Activated T-helper 1 cell treated with anti-CD3 and anti-CD28 coated beads, Interleukin-12 subunit alpha, Interleukin-12 subunit beta, Interleukin-2, Interleukin-4 antibody, amounts not matched to agents 30 ng/mL and 10 ng/mL and 1 ng/mL, durations not matched to agents 14 hours and 24 hours and 36 hours (primary cell): ENCODE data around the gene HS6ST1. TPM values are rescaled to one million over a fixed set of nuclear protein-coding genes. Genes with fewer than 3 reads are reported as not detected.

ENCODE experiments used
- DNase-seq: peaks from one replicate; pipeline ENCODE4 v3.0.0; 2021; ENCODE audit warnings: low spot score
- H3K27ac Mint-ChIP-seq: one replicate; pipeline ENCODE4 v1.8.0; 2021; ENCODE audit warnings: mild to moderate bottlenecking, mixed read lengths
- H3K27me3 Mint-ChIP-seq: one replicate; pipeline ENCODE4 v1.8.0; 2022; ENCODE audit warnings: mild to moderate bottlenecking, moderate library complexity, mixed read lengths; ENCODE audit not compliant: insufficient read depth
- H3K36me3 Mint-ChIP-seq: one replicate; pipeline ENCODE4 v1.8.0; 2021; ENCODE audit warnings: low read depth, mixed read lengths
- H3K4me1 Mint-ChIP-seq: one replicate; pipeline ENCODE4 v1.8.0; 2021; ENCODE audit warnings: low read depth, mixed read lengths
- H3K4me3 Mint-ChIP-seq: one replicate; pipeline ENCODE4 v1.8.0; 2021; ENCODE audit warnings: mild to moderate bottlenecking, moderate library complexity, mixed read lengths
- H3K9me3 Mint-ChIP-seq: one replicate; pipeline ENCODE4 v1.8.0; 2021; ENCODE audit warnings: mixed read lengths
- intact Hi-C: fragments of 100-400 bp; cut with micrococcal nuclease; formaldehyde crosslinking; loops from one replicate; pipeline ENCODE4 v1.15.1; 2024
- total RNA-seq: library from RNA; stranded (reverse); gene quantifications from 2 replicates; pipeline ENCODE4 v1.2.3, GENCODE V29; 2022

HS6ST1 gene
- total RNA-seq, 1 donor from 2014 or later, result 22.3 TPM

DNA sequence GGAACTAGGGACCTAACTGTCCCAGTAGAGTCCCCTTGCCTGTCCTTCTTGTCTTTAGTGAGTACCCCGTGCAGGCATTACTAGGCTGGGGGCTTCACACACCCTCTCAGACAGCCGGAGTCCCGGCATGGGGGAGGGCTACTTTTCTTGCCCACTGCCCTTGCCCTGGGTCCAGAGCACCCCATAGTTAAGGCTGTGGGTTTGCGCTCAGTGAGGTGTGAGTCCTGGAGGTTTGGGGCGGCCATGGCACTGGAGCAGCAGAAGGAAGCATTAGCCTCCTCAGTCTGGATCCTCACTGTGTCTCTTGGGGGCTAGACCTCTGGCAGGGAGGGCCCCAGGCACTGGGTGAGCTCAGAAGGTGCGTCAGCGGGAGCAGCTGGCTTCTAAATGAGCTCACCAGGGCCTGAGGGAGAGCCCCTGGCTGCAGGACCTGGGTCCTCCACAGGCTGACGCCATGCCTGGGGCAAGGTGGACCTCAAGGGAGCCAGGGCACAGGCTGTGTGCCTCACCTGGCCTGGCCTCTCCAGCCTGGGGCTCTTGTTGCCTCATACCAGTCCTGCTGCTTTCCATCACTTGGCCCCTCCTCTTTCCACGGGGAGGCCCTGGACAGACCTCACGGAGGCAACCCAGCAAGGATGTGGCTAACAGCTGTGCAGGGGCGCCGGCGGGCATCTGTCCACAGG lies 27.4 kb downstream of the HS6ST1 start:
- Mint-ChIP-seq H3K4me1 (no peaks in the 10 kb centered on the region), H3K36me3 (peaks cover 1% of the 10 kb centered on the region)
- intact Hi-C loops, result no loop called here

DNA sequence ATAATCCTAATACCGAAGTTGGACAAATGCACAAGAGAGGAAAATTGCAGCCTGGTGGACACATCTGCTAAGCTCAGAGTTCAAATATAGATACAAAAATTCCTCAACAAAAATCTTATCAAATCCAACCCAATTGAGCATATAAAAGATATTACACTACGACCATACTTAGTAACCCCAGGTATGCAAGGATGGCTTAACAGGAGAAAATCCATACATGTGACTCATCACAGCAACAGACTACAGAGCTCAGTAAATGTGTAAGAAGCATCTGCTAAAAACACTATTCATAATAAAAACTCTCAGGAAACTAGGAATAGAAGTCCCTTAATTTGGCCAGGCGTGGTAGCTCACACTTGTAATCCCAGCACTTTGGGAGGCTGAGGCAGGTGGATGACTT lies 28.3 kb downstream of the HS6ST1 start:
- DNase-seq, result no peak
- intact Hi-C loops, result no loop called here
- no peaks in the 10 kb centered on the region for H3K27me3 Mint-ChIP-seq
- H3K9me3 Mint-ChIP-seq, result no peaks in the 10 kb centered on the region
- H3K4me1 Mint-ChIP-seq, result no peaks in the 10 kb centered on the region
- H3K36me3 Mint-ChIP-seq, result peaks cover 1% of the 10 kb centered on the region
- H3K4me3 Mint-ChIP-seq, result no peak overlapping the region
- no peak overlapping the region for H3K27ac Mint-ChIP-seq

More for the DNA sequence above, 27.4 kb downstream of the HS6ST1 start:
- Mint-ChIP-seq H3K9me3 (no peaks in the 10 kb centered on the region), H3K27me3 (peaks cover under 1% of the 10 kb centered on the region), H3K27ac (no peak overlapping the region), H3K4me3 (no peak overlapping the region)
- DNase-seq, result no peak

DNA sequence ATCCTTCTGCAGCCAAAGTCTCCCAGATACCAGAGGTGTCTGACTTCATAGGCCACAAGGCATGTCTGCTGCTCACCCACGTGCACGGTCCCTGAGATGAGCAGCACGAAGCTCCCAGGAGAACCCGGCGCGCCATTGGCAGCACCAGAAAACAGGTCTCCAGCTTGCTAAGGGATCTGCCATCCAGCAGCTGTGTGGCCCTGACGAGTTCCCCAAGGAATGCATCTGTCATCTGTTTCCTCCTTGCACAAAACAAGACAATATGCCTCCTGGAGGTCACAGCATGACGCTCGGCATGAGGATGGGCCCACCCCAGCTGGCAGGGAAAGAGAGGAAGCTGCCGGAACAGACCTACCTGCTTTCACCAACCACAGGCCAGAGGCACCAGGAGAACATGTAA lies 29.2 kb downstream of the HS6ST1 start:
- intact Hi-C loops, result no loop called here
- Mint-ChIP-seq H3K4me1 (no peaks in the 10 kb centered on the region), H3K36me3 (peaks cover 1% of the 10 kb centered on the region), H3K27me3 (no peaks in the 10 kb centered on the region), H3K9me3 (no peaks in the 10 kb centered on the region), H3K4me3 (no peak overlapping the region), H3K27ac (no peak overlapping the region)
- no peak for DNase-seq

DNA sequence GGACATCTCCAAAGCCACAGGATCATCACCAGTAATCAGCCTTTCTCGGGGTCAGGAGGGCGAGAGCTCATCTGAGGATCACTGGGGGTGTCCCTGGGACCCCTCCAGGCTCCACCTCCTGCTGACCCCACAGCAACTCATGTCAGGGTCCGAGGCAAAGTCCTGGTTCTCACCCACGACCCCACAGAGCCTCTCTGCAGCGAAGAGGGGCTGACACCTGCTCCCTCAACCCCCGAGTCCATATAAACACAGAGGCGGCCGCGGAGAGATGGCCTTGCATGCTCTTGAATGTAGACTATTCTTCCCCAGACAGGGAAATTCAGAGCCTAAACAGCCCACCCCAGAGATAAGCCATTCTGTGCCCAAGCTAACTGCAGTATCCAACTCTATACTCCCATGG lies 29.9 kb downstream of the HS6ST1 start:
- Mint-ChIP-seq H3K27me3 (no peaks in the 10 kb centered on the region), H3K4me1 (no peaks in the 10 kb centered on the region), H3K9me3 (no peaks in the 10 kb centered on the region), H3K4me3 (no peak overlapping the region), H3K36me3 (peaks cover 1% of the 10 kb centered on the region), H3K27ac (no peak overlapping the region)
- intact Hi-C loops, result no loop called here
- no peak for DNase-seq

DNA sequence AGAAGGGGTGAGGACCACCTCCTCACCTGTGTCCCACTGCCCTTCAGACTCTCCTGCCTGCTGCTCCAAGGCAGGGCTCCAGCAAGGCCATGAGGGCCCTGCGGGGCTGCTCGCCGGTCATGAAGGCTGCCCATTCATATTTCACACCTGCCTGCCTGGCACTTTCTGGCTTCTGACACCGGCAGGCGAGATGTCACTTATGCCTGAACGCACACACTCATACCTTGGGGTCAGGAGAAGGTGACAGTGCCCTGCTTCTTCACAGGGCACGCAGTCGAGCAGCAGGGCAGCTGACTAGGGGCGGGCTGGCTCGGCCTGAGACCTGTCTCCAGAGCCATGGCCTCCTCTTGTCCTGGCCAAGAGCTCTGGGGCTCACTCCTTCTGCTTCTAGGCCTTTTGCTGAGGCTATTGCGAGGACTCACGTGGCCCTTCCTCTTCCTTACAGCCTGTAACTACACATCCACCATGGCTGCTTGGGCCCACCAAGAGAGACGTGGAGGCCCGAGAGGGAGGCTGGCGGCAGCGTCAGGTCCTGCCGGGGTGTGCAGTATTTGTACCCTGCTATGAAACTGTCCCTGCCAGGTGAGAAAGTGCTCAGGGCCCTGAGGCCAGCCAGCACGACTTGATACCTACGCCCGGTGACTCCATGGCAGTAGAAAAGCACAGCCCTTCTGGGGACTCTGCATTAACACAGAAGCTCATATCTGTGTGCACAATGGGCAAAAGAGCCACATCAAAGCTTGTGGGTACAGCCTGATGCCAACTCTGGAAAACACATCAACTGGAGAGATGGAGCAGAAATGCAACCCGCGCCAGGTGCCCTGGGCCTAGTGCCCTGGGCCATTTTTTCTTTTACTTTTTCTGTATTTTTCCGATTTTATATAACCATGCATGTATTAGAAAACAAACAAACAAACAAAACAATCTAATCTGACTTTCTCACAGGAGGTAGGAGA lies 30.6 kb downstream of the HS6ST1 start:
- Mint-ChIP-seq H3K27ac (no peak overlapping the region), H3K4me1 (no peaks in the 10 kb centered on the region), H3K36me3 (peaks cover 1% of the 10 kb centered on the region), H3K27me3 (no peaks in the 10 kb centered on the region), H3K4me3 (no peak overlapping the region), H3K9me3 (no peaks in the 10 kb centered on the region)
- no peak for DNase-seq
- intact Hi-C loops, result no loop called here

DNA sequence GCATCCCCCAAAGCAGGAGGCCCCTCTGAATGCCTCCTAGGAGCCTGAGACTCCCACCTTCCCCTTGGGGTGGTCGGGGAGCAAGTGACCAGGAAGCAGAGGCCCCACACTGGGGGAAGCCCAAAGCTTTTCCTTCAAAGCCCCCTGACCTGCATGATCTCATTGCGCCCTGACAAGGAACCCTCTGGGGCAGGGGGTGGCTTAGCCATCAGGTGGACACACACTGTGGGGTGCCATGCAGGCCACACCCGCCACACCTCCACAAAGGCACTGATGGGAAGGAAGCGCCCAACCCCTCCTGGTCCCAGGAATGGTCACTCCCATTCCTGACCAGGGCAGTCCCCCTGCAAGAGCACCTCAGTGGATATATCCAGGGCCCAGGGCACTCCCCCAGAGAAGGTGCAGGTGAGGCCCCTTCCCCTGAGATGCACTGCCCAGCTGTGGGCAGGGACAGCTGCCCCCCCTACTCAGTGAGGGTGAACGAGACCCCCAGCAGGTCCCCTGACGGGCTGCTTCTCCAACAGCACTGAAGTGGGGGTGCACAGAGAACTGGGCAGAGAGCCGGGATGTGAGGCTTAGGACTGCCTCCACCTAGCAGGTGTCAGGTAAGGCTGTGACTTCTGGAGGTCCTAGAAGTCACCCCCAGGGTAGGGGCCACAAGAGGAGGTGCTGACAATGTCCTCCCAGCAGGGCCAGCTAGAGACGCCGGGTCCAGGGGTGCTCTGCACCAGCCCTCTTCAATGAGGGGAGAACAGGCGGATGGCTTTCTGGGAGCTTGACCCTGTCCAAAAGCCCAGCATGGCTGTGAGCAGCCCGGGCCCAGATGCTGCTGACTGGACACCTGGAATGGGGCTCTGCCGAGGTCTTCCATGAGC lies 31.5 kb downstream of the HS6ST1 start:
- peaks cover 1% of the 10 kb centered on the region for H3K36me3 Mint-ChIP-seq
- no peaks in the 10 kb centered on the region for H3K27me3 Mint-ChIP-seq
- no peaks in the 10 kb centered on the region for H3K4me1 Mint-ChIP-seq
- intact Hi-C loops, result no loop called here
- DNase-seq, result no peak
- H3K27ac Mint-ChIP-seq, result no peak overlapping the region
- H3K9me3 Mint-ChIP-seq, result no peaks in the 10 kb centered on the region
- no peak overlapping the region for H3K4me3 Mint-ChIP-seq

DNA sequence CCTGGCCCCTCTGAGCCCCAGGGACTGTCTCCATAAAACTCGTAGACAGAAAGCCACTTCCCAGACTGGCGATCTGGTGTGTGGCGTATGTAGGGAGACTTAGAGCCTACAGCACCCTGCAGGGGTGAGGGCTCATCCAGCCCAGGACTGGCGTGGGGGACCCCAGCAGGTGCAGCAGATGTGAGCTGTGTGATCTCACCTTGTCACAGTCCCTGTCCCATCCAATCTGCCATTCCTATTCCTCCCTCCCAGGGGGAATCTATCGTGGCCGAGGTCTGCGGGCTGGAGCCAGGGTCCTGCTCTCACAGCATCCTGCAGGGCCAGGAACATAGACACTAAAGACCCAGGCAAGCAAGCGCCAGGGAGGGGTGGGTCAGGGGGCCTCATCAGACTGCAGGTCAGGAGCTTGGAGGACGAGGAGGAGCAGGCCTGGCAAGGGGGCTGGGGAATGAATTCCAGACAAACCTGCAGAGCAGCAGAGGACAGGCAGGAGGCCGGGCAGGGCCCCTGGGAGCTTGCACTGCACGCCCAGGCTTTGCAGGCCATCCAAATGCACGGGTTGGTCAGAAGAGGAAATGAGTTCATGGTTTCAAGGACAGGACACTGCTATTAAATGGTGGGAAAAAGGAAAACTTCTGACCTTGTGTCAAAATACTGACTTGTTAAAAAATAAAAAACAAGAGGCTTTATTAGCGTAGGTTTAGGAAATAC lies 32.5 kb downstream of the HS6ST1 start:
- H3K9me3 Mint-ChIP-seq, result no peaks in the 10 kb centered on the region
- H3K4me1 Mint-ChIP-seq, result peaks cover 2% of the 10 kb centered on the region
- no peak for DNase-seq
- no peak overlapping the region for H3K4me3 Mint-ChIP-seq
- intact Hi-C loops, result no loop called here
- peaks cover 1% of the 10 kb centered on the region for H3K36me3 Mint-ChIP-seq
- H3K27ac Mint-ChIP-seq, result no peak overlapping the region
- H3K27me3 Mint-ChIP-seq, result no peaks in the 10 kb centered on the region

DNA sequence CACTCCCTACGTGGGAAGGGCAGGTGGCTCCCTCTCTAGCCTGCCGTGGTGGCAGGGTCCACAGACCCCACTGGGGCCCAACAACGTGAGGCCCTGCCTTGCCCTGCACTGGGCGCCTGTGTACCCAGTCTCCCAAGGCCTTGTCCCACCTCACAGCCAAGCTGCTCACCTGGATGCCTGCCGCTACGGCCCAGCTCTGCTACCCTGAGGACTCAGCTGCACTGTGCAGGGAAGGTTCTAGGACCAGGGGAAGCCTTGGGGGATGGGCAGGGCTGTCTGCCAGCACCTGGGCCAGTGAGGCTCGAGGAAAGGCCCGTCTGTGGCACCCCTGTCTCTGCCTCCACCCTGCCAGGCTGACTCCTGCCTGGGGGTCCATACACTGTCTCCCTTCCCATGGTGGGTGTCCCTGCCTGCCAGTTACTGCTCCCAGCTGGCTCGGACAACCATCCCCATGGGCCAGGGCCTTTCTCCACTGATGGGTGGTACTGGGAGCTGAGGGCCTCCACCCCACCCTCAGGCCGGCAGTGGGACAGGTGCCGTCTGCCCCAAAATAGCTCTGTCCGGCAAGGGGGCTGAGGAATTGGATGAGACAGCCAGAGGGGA lies 33.2 kb downstream of the HS6ST1 start:
- H3K27me3 Mint-ChIP-seq, result no peaks in the 10 kb centered on the region
- H3K4me1 Mint-ChIP-seq, result peaks cover 7% of the 10 kb centered on the region
- intact Hi-C loops, result no loop called here
- no peak for DNase-seq
- H3K9me3 Mint-ChIP-seq, result no peaks in the 10 kb centered on the region
- H3K27ac Mint-ChIP-seq, result no peak overlapping the region
- H3K4me3 Mint-ChIP-seq, result no peak overlapping the region
- H3K36me3 Mint-ChIP-seq, result peaks cover 1% of the 10 kb centered on the region

DNA sequence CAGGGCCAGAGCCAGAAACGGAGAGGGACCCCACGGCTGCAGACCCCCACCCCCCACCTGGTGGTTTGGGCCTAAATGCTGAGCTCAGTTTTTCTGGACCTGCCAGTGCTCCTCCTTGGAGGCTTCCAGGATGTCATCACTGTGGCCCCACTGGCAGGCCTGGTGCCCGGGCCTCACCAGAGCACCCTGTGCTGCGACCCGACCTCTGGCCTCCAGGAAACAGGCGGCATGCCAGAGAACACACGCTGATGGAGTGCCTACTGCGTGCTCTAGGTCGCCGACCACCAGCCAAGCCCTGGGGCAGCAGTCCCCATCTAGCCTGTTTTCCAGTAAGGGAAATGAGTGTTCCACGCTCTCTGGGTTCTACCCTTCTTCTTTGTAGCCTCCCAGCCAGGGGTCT lies 33.8 kb downstream of the HS6ST1 start:
- no peak overlapping the region for H3K4me3 Mint-ChIP-seq
- H3K9me3 Mint-ChIP-seq, result no peaks in the 10 kb centered on the region
- intact Hi-C loops, result no loop called here
- H3K27ac Mint-ChIP-seq, result no peak overlapping the region
- H3K27me3 Mint-ChIP-seq, result no peaks in the 10 kb centered on the region
- H3K4me1 Mint-ChIP-seq, result peaks cover 7% of the 10 kb centered on the region
- peaks cover 1% of the 10 kb centered on the region for H3K36me3 Mint-ChIP-seq
- no peak for DNase-seq

DNA sequence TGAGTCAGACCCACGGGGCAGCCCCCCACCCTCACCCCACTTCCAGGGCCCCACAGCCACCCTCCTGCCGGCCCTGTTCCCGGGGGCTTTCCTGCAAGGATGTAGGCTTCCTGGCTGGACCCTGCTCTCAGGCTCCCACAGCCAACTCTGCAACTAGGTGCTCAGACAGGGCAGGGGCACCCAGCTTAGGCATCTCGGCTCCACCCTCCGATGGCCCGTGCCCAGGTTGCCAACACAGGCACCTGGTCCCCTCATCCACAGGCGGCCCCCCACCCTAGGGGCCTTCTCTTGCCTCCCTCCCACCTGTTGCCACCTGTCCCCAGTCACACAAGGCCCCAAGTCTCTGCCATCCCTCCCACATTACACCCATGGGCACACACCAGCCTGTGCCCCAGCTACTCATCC lies 34.6 kb downstream of the HS6ST1 start:
- Mint-ChIP-seq H3K27me3 (no peaks in the 10 kb centered on the region), H3K36me3 (no peaks in the 10 kb centered on the region), H3K9me3 (no peaks in the 10 kb centered on the region), H3K4me1 (peaks cover 7% of the 10 kb centered on the region), H3K4me3 (no peak overlapping the region), H3K27ac (no peak overlapping the region)
- intact Hi-C loops, result no loop called here
- no peak for DNase-seq

DNA sequence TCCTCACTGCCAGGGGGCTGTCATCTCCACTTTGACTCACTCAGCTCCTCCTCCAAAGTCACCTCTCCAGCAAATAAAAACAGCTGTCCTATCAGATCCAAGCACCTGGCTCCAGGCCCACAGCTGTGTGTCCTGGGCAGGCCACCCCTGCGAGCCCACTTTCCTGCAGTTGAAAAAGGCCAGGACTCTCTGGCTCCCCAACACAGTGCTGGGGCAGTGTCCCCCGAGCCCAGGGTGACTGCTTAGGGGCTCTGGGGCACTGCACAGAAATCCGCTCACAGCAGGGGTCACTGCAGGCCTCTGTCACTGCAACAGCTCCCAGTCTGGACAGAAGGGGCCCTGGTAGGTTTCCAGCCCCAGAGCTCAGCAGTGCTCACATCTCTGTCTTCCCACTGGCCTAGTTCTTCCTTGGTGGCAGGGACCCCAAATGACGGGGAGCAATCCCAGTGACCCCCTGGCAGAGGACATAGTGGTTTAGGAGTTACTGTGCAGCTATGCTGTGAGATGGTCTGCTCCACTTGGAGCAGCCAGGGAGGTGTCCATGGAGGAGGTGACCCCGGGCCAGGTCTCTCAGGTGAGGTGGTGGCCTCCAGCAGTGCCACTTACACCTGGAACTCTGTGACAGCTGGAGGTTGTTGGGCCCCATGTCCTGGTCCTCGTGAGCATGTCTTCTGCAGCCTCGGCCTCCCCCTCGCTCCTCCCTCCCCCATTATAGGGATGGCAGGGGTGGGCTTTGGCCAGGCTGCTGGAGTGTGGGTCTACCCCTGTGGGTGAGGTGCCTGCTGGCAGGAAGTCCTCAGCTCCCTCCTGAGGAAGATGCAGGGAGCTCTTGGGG lies 35.5 kb downstream of the HS6ST1 start:
- Mint-ChIP-seq H3K27ac (no peak overlapping the region), H3K27me3 (no peaks in the 10 kb centered on the region), H3K36me3 (no peaks in the 10 kb centered on the region), H3K9me3 (no peaks in the 10 kb centered on the region), H3K4me1 (peaks cover 7% of the 10 kb centered on the region), H3K4me3 (no peak overlapping the region)
- intact Hi-C loops, result no loop called here
- no peak for DNase-seq
